PFSK-1 (cell line): Measurements from ENCODE around the gene ENTPD7.

Experiments used
- FOXP2 ChIP-seq: optimal IDR thresholded peaks from 2 replicates; pipeline ENCODE3; 2011; ENCODE audit warnings: borderline replicate concordance, control low read depth, inconsistent platforms; ENCODE audit not compliant: insufficient read depth; ENCODE audit errors: extremely low read length, extremely low read depth
- POLR2AphosphoS5 ChIP-seq: IDR thresholded peaks from 2 replicates; pipeline ENCODE4 v1.6.1; 2012; ENCODE audit warnings: low read depth, mild to moderate bottlenecking, control low read depth, low read length, moderate library complexity
- SIN3A ChIP-seq: IDR thresholded peaks from 2 replicates; pipeline ENCODE4 v1.6.1; 2012; ENCODE audit warnings: mild to moderate bottlenecking, low read length, moderate library complexity, borderline replicate concordance; ENCODE audit not compliant: insufficient read depth
- TAF1 ChIP-seq: IDR thresholded peaks from 2 replicates; pipeline ENCODE4 v1.6.1; 2012; ENCODE audit warnings: low read length, control low read depth, borderline replicate concordance; ENCODE audit not compliant: insufficient read depth
- TF ChIP-seq, protein P1 (sequence below), 2 experiments: IDR thresholded peaks; 2 replicates each; pipeline versions ENCODE4 v1.6.1 to v1.8.0; 2011 to 2012; ENCODE audit warnings: low read depth in 2 of 2, low read length in 2 of 2, control low read depth in 1 of 2, inconsistent platforms in 1 of 2, mild to moderate bottlenecking in 1 of 2, moderate library complexity in 1 of 2; ENCODE audit not compliant: insufficient read depth in 1 of 2

DNA sequence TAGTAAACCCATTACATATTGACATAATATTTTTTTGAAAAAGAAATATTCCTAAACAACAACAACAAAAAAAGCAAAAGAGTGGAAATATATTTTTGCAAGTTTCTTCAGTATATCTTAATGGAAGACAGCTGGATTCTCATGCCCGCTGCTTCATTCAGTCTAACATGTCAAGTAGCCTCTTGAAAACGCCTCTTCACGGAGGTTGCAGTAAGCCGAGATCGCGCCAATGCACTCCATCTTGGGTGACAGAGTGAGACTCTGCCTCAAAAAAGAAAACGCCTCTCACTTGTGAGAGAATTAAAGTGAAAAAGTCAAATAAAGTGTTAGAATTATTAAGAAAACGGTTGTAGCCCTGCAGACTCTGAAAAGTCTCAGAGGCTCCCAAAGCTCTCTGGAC lies 74.1 kb downstream of the ENTPD7 start:
- TF ChIP-seq POLR2AphosphoS5 = no peak
- no peak for TF ChIP-seq SIN3A
- TF ChIP-seq, protein P1, sequence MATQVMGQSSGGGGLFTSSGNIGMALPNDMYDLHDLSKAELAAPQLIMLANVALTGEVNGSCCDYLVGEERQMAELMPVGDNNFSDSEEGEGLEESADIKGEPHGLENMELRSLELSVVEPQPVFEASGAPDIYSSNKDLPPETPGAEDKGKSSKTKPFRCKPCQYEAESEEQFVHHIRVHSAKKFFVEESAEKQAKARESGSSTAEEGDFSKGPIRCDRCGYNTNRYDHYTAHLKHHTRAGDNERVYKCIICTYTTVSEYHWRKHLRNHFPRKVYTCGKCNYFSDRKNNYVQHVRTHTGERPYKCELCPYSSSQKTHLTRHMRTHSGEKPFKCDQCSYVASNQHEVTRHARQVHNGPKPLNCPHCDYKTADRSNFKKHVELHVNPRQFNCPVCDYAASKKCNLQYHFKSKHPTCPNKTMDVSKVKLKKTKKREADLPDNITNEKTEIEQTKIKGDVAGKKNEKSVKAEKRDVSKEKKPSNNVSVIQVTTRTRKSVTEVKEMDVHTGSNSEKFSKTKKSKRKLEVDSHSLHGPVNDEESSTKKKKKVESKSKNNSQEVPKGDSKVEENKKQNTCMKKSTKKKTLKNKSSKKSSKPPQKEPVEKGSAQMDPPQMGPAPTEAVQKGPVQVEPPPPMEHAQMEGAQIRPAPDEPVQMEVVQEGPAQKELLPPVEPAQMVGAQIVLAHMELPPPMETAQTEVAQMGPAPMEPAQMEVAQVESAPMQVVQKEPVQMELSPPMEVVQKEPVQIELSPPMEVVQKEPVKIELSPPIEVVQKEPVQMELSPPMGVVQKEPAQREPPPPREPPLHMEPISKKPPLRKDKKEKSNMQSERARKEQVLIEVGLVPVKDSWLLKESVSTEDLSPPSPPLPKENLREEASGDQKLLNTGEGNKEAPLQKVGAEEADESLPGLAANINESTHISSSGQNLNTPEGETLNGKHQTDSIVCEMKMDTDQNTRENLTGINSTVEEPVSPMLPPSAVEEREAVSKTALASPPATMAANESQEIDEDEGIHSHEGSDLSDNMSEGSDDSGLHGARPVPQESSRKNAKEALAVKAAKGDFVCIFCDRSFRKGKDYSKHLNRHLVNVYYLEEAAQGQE (IDR thresholded peaks at IDR 0.05; ENCODE audit: insufficient read depth in 1 of 2, low read depth in 2 of 2, low read length in 2 of 2) = no peak
- no peak for TF ChIP-seq TAF1
- TF ChIP-seq FOXP2 = no peak
